GM23338 (cell line): ENCODE measurements around the gene KIAA1217. TPM values are rescaled to one million over a fixed set of nuclear protein-coding genes. Genes with fewer than 3 reads are reported as not detected.

Source experiments
- ATAC-seq: fragments of 200-7000 bp; cut with Tn5 transposase; 3 replicates; pipeline ENCODE4 v1.9.1; 2020
- DNase-seq: peaks from one replicate; pipeline ENCODE4 v3.0.0-alpha.2; 2015; ENCODE audit warnings: low spot score
- H2AFZ ChIP-seq: fragments of 200-600 bp; sonication (generic); 2 replicates; pipeline ENCODE4 v1.8.0; 2016; ENCODE audit warnings: antibody characterized with exemption, mild to moderate bottlenecking, moderate library complexity
- H3F3A ChIP-seq: fragments of 200-600 bp; sonication (generic); replicated peaks from 2 replicates; pipeline ENCODE4 v1.8.0; 2017; ENCODE audit warnings: antibody characterized with exemption, mixed run types, low read depth
- H3K27ac ChIP-seq: fragments of 200-600 bp; sonication (generic); 2 replicates; pipeline ENCODE4 v1.6.1; 2016; ENCODE audit warnings: low read depth
- H3K27me3 ChIP-seq: fragments of 200-600 bp; sonication (generic); 2 replicates; pipeline ENCODE4 v1.8.0; 2016; ENCODE audit warnings: mild to moderate bottlenecking, mixed run types, moderate library complexity; ENCODE audit not compliant: insufficient read depth
- H3K36me3 ChIP-seq: fragments of 200-600 bp; sonication (generic); 2 replicates; pipeline ENCODE4 v1.8.0; 2016; ENCODE audit warnings: mild to moderate bottlenecking; ENCODE audit not compliant: insufficient read depth
- H3K4me1 ChIP-seq: fragments of 200-600 bp; sonication (generic); 2 replicates; pipeline ENCODE4 v1.8.0; 2016; ENCODE audit warnings: mild to moderate bottlenecking, moderate library complexity; ENCODE audit not compliant: insufficient read depth
- H3K4me2 ChIP-seq: fragments of 200-600 bp; sonication (generic); 2 replicates; pipeline ENCODE4 v1.7.1; 2017; ENCODE audit warnings: mixed run types
- H3K4me3 ChIP-seq: fragments of 200-600 bp; sonication (generic); 2 replicates; pipeline ENCODE4 v1.6.1; 2016; ENCODE audit warnings: mixed run types
- H3K79me2 ChIP-seq: fragments of 200-600 bp; sonication (generic); replicated peaks from 2 replicates; pipeline ENCODE4 v1.8.0; 2017; ENCODE audit warnings: mild to moderate bottlenecking; ENCODE audit not compliant: insufficient read depth
- H3K9me2 ChIP-seq: fragments of 200-600 bp; sonication (generic); 2 replicates; pipeline ENCODE4 v1.8.0; 2017; ENCODE audit not compliant: insufficient read depth
- H4K20me1 ChIP-seq: fragments of 200-600 bp; sonication (generic); replicated peaks from 2 replicates; pipeline ENCODE4 v1.8.0; 2017; ENCODE audit warnings: mild to moderate bottlenecking; ENCODE audit not compliant: insufficient read depth
- H3K27ac Mint-ChIP-seq: 2 replicates; pipeline ENCODE4 v1.8.0; 2020; ENCODE audit warnings: inconsistent platforms, mild to moderate bottlenecking, moderate library complexity, mixed read lengths
- H3K27me3 Mint-ChIP-seq: 3 replicates; pipeline ENCODE4 v1.8.0; 2022; ENCODE audit warnings: low read depth, mild to moderate bottlenecking, moderate library complexity, mixed read lengths, inconsistent platforms; ENCODE audit not compliant: insufficient read depth, poor library complexity
- H3K36me3 Mint-ChIP-seq: 3 replicates; pipeline ENCODE4 v1.8.0; 2021; ENCODE audit warnings: low read depth, mild to moderate bottlenecking, inconsistent platforms, moderate library complexity, mixed read lengths
- H3K4me1 Mint-ChIP-seq: 3 replicates; pipeline ENCODE4 v1.8.0; 2020; ENCODE audit warnings: mild to moderate bottlenecking, inconsistent platforms, mixed read lengths
- H3K4me3 Mint-ChIP-seq: 3 replicates; pipeline ENCODE4 v1.8.0; 2021; ENCODE audit warnings: moderate library complexity, mild to moderate bottlenecking, inconsistent platforms, mixed read lengths
- H3K9me3 Mint-ChIP-seq: 3 replicates; pipeline ENCODE4 v1.8.0; 2020; ENCODE audit warnings: moderate library complexity, mild to moderate bottlenecking, inconsistent platforms, mixed read lengths
- CREB1 ChIP-seq: fragments of 250-450 bp; sonication (Bioruptor Pico); IDR thresholded peaks from 2 replicates; pipeline ENCODE4 v1.5.0; 2020; ENCODE audit warnings: low read depth, mild to moderate bottlenecking, moderate library complexity
- CTCF ChIP-seq, 2 experiments: fragments of 200-600 bp in 1 of 2; sonication (generic) in 1 of 2; conservative IDR thresholded peaks; 2 replicates each; pipeline versions ENCODE4 v1.5.1 to v1.6.1; 2016 to 2017; ENCODE audit warnings: antibody characterized with exemption in 2 of 2, low read depth in 2 of 2, mild to moderate bottlenecking in 2 of 2, moderate library complexity in 1 of 2
- ETS1 ChIP-seq: IDR thresholded peaks from 2 replicates; pipeline ENCODE4 v1.6.1; 2016; ENCODE audit warnings: antibody characterized with exemption
- EZH2 ChIP-seq: fragments of 200-600 bp; sonication (generic); IDR thresholded peaks from one replicate; pipeline ENCODE4 v1.8.0; 2017; ENCODE audit warnings: antibody characterized with exemption, mild to moderate bottlenecking, low read depth; ENCODE audit not compliant: unreplicated experiment
- EZH2phosphoT487 ChIP-seq: fragments of 200-600 bp; sonication (generic); IDR thresholded peaks from one replicate; pipeline ENCODE4 v1.8.1; 2018; ENCODE audit warnings: antibody characterized with exemption; ENCODE audit not compliant: unreplicated experiment
- JUNB ChIP-seq: IDR thresholded peaks from one replicate; pipeline ENCODE4 v1.6.1; 2016; ENCODE audit warnings: antibody characterized with exemption; ENCODE audit not compliant: unreplicated experiment
- NANOG ChIP-seq: IDR thresholded peaks from 2 replicates; pipeline ENCODE4 v1.6.1; 2016; ENCODE audit warnings: antibody characterized with exemption, borderline replicate concordance
- POLR2AphosphoS5 ChIP-seq: IDR thresholded peaks from 2 replicates; pipeline ENCODE4 v1.6.1; 2016; ENCODE audit warnings: antibody characterized with exemption, low read depth
- REST ChIP-seq: IDR thresholded peaks from one replicate; pipeline ENCODE4 v1.6.1; 2018; ENCODE audit warnings: antibody characterized with exemption; ENCODE audit not compliant: unreplicated experiment
- STAT1 ChIP-seq: IDR thresholded peaks from one replicate; pipeline ENCODE4 v1.6.1; 2016; ENCODE audit warnings: antibody characterized with exemption; ENCODE audit not compliant: unreplicated experiment
- ZNF114 ChIP-seq: fragments of 250-450 bp; sonication (Bioruptor Pico); IDR thresholded peaks from 2 replicates; pipeline ENCODE4 v1.5.0; 2020; ENCODE audit warnings: mild to moderate bottlenecking, moderate library complexity
- ZNF331 ChIP-seq: fragments of 250-450 bp; sonication (Bioruptor Pico); IDR thresholded peaks from 2 replicates; pipeline ENCODE4 v1.5.0; 2020; ENCODE audit warnings: low read depth, mild to moderate bottlenecking, moderate library complexity
- ZNF462 ChIP-seq: fragments of 250-450 bp; sonication (Bioruptor Pico); IDR thresholded peaks from 2 replicates; pipeline ENCODE4 v1.5.0; 2020; ENCODE audit warnings: mild to moderate bottlenecking, moderate library complexity
- polyA plus RNA-seq: library from polyadenylated mRNA; unstranded; fragments of >200 nt; fragmentation: Nextera tagmentation; extraction: Ambion mirVana; gene quantifications from 2 replicates; pipeline ENCODE4 v1.2.1, GENCODE V29; 2016
- total RNA-seq: library from RNA; depleted of rRNA; stranded (reverse); fragments of >200 nt; shearing (Covaris generic); gene quantifications from 2 replicates; pipeline ENCODE4 v1.2.3, GENCODE V29; 2014

Gene KIAA1217
- total and polyA plus RNA-seq, 2 experiments from 2014 or later, result 6.4 to 9.1 TPM

GRCh38 chr10:24438800-24439199 is 229.9 kb downstream of the KIAA1217 start (continued):
- TF ChIP-seq ZNF462, result no peak

- Mint-ChIP-seq H3K27ac (no peak overlapping the region), H3K27me3 (peaks cover 4% of the 10 kb centered on the region), H3K4me3 (no peak overlapping the region), H3K9me3 (peaks cover 3% of the 10 kb centered on the region; the same call in 1 of the 3 replicates), H3K36me3 (peaks cover 11% of the 10 kb centered on the region), H3K4me1 (peaks cover 26% of the 10 kb centered on the region)
- Histone ChIP-seq H3K27me3 (no peaks in the 10 kb centered on the region), H3K79me2 (no peaks in the 10 kb centered on the region), H3F3A (no peaks in the 10 kb centered on the region), H2AFZ (no peak overlapping the region), H3K4me1 (peaks cover 24% of the 10 kb centered on the region), H3K4me3 (no peak overlapping the region), H4K20me1 (no peaks in the 10 kb centered on the region), H3K36me3 (no peaks in the 10 kb centered on the region), H3K27ac (no peak overlapping the region), H3K9me2 (no peaks in the 10 kb centered on the region), H3K4me2 (no peak overlapping the region)
- DNase-seq, result no peak
- no peak for ATAC-seq
- TF ChIP-seq CTCF (conservative IDR thresholded peaks at IDR 0.05; ENCODE audit: low read depth in 2 of 2) (no peak), STAT1 (no peak), ZNF114 (no peak), CREB1 (CRISPR knock-in tag) (no peak), JUNB (no peak), EZH2 (no peak), NANOG (no peak), POLR2AphosphoS5 (no peak), ZNF331 (CRISPR knock-in tag) (no peak), REST (no peak), ETS1 (no peak), EZH2phosphoT487 (no peak)
Measured at GRCh38 chr10:24439935-24440334, 231.0 kb downstream of the KIAA1217 start.
